Natural killer cell treated with Interleukin-12 subunit alpha and Interleukin-12 subunit beta and Interleukin-15 and Interleukin-18, amount 100 ng/mL, for 72 hours (primary cell): ENCODE results near the gene DEPDC5. TPM values are rescaled to one million over a fixed set of nuclear protein-coding genes. Genes with fewer than 3 reads are reported as not detected.
A peak's percentile ranks its signal among the peaks of the same experiment; 100 is the strongest.
"Not testable (repeated sequence)": the region's sequence is repeated elsewhere in the genome, so short reads cannot be mapped to it uniquely, and the experiment has no call there.

Experiments
- ATAC-seq, 2 donors: fragments of 150-1000 bp; cut with Tn5 transposase in 1 of 2; sonication (Bioruptor Pico), chemical (Tn5 transposase) in 1 of 2; 2 replicates each; pipeline ENCODE4 v1.10.0; 2021
- DNase-seq: peaks from one replicate; pipeline ENCODE4 v3.0.0; 2022; ENCODE audit warnings: low spot score
- H3K27ac Mint-ChIP-seq, 2 donors: 1 replicate in 1 of 2; 2 replicates in 1 of 2; pipeline ENCODE4 v1.8.0; 2022; ENCODE audit warnings: mixed read lengths in 2 of 2, mild to moderate bottlenecking in 1 of 2, moderate library complexity in 1 of 2
- H3K27me3 Mint-ChIP-seq, 2 donors: 1 replicate in 1 of 2; 2 replicates in 1 of 2; pipeline ENCODE4 v1.8.0; 2022; ENCODE audit warnings: mixed read lengths in 2 of 2
- H3K36me3 Mint-ChIP-seq: one replicate; pipeline ENCODE4 v1.8.0; 2022; ENCODE audit warnings: mixed read lengths
- H3K4me1 Mint-ChIP-seq, 2 donors: 1 replicate in 1 of 2; 2 replicates in 1 of 2; pipeline ENCODE4 v1.8.0; 2022; ENCODE audit warnings: low read depth in 2 of 2, mixed read lengths in 2 of 2, mild to moderate bottlenecking in 1 of 2
- H3K4me3 Mint-ChIP-seq: one replicate; pipeline ENCODE4 v1.8.0; 2022; ENCODE audit warnings: mixed read lengths
- H3K9me3 Mint-ChIP-seq: 2 replicates; pipeline ENCODE4 v1.8.0; 2022; ENCODE audit warnings: mixed read lengths
- total RNA-seq, 2 donors: library from RNA; stranded (reverse); gene quantifications; one replicate each; pipeline ENCODE4 v1.2.3, GENCODE V29; 2022

Gene DEPDC5
- total RNA-seq, 2 donors from 2014 or later, result 33.8 to 69.3 TPM

- Mint-ChIP-seq H3K4me1 (no peaks in the 10 kb centered on the region), H3K9me3 (no peaks in the 10 kb centered on the region), H3K4me3 (no peak overlapping the region), H3K27ac (no peak overlapping the region), H3K36me3 (peaks cover 6% of the 10 kb centered on the region), H3K27me3 (no peaks in the 10 kb centered on the region)
- no peak for DNase-seq
- no peak for ATAC-seq
Measured at GRCh38 chr22:31812977-31813605, 59.3 kb downstream of the DEPDC5 start.

DNA sequence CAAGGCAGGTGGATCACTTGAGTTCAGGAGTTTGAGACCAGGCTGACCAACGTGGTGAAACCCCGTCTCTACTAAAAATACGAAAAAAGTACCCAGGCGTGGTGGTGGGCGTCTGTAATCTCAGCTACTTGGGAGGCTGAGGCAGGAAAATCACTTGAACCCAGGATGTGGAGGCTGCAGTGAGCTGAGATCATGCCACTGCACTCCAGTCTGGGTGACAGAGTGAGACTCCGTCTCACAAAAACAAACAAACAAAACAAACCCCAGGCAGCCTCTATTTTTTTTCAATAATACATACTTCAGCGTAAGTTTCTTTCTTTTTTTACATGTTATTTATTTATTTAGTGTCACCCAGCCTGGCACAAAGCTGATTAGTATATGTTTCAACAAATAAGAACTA, 60.1 kb downstream of the DEPDC5 start:
- not testable (repeated sequence) for ATAC-seq, H3K27me3 Mint-ChIP-seq, DNase-seq, H3K4me3 Mint-ChIP-seq, H3K27ac Mint-ChIP-seq, H3K4me1 Mint-ChIP-seq, H3K9me3 Mint-ChIP-seq
- H3K36me3 Mint-ChIP-seq, result peaks cover 14% of the 10 kb centered on the region

DNA sequence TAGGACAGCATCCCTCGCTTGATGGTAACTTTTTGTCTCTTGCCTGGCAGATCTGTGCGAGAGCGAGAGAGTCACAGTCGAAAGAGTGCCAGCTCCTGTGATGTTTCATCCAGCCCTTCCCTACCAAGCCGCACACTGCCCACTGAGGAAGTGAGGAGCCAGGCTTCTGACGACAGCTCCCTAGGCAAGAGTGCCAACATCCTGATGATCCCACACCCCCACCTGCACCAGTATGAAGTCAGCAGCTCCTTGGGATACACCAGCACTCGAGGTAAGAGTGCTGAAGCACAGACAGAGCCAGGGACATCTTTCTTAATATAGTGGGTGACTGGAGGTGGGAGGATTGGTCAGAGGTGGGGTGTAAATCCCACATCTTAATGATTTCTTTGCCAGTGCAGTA, 61.1 kb downstream of the DEPDC5 start:
- H3K36me3 Mint-ChIP-seq, result peaks cover 20% of the 10 kb centered on the region

DNA sequence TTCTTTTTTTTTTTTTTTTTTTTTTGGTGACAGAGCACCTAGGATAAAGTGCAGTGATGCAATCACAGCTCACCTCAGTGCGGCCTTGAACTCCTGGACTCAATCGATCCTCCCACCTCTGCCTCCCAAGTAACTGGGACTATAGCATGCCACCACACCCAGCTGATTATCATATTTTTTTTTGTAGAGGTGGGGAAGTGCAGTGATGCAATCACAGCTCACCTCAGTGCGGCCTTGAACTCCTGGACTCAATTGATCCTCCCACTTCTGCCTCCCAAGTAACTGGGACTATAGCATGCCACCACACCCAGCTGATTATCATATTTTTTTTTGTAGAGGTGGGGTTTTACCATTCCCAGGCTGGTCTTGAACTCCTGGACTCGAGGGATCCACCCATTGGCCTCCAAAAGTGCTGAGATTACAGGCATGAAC, 61.6 kb downstream of the DEPDC5 start:
- not testable (repeated sequence) for ATAC-seq, H3K27me3 Mint-ChIP-seq, H3K4me1 Mint-ChIP-seq, H3K27ac Mint-ChIP-seq, H3K4me3 Mint-ChIP-seq, H3K9me3 Mint-ChIP-seq, DNase-seq
- peaks cover 21% of the 10 kb centered on the region for H3K36me3 Mint-ChIP-seq

More for the DNA sequence above, 61.1 kb downstream of the DEPDC5 start:
- ATAC-seq (no peak), DNase-seq (no peak)
- Mint-ChIP-seq H3K4me1 (peaks cover 0 to 8% of the 10 kb centered on the region in 2 donors), H3K27ac (no peak overlapping the region), H3K27me3 (no peaks in the 10 kb centered on the region), H3K9me3 (no peaks in the 10 kb centered on the region), H3K4me3 (no peak overlapping the region)

DNA sequence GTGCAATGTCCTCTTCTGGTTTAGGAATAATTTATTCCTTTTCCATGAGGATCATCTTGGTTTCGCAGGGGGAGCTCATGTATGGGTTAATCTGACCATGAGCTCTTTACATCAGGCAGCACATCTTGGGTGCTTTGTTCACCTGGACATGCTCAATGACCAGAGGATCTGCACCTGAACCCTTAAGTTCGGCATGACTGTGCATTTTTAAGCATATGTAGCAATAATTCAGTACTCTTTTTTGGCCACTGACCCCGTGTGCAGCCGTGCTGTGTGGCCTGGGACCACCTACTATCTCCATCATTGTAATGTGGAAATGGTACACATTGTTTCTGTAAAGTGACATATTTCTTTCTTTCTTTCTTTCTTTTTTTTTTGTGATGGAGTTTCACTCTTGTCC, 62.9 kb downstream of the DEPDC5 start:
- Mint-ChIP-seq H3K36me3 (peaks cover 29% of the 10 kb centered on the region), H3K4me3 (no peak overlapping the region)

DNA sequence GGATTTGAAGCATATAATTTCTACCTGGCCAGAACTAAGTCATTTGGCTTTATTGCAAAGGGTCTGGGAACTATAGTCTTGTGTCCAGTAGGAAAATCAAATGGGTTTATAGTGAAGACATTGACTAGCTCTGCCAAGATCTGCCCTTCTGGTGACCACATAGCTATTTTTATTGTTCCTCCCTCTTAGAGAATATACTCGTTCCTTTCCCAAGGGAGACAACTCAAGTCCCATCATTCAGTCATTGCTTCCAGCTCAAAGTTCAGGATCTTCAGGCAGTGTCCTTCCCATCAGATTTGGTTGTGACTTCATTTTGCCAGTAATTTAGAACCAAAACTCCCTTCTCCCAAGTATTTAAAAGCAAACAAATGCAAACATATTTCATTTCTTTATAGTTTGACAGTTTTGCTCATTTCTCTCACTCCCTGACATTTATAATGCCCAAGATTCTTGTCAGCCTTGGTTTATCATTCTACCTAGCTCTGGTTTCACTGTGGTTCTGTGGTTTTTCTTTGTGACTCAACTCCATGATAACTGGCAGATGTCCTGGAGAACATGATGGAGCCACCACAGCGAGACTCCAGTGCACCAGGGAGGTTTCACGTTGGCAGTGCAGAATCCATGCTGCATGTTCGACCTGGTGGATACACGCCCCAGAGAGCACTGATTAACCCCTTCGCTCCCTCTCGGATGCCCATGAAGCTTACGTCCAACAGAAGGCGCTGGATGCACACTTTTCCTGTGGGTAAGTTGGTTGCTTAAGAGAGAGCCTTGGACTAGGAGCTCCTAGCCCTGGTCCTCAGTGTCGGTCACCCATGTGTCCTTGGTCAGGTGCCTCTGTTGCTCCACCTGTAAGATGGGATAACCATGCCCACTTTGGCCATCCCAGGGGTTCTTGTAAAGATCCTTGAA, 64.9 kb downstream of the DEPDC5 start:
- DNase-seq (no peak), ATAC-seq (no peak)
- peaks cover 0 to 8% of the 10 kb centered on the region in 2 donors for H3K4me1 Mint-ChIP-seq
- no peak overlapping the region for H3K27ac Mint-ChIP-seq
- no peak overlapping the region for H3K4me3 Mint-ChIP-seq
- no peaks in the 10 kb centered on the region for H3K27me3 Mint-ChIP-seq
- peaks cover 34% of the 10 kb centered on the region for H3K36me3 Mint-ChIP-seq
- H3K9me3 Mint-ChIP-seq, result no peaks in the 10 kb centered on the region

More for the DNA sequence above, 62.9 kb downstream of the DEPDC5 start:
- peaks cover 0 to 8% of the 10 kb centered on the region in 2 donors for H3K4me1 Mint-ChIP-seq
- DNase-seq (no peak), ATAC-seq (no peak)
- H3K27me3 Mint-ChIP-seq, result no peaks in the 10 kb centered on the region
- H3K27ac Mint-ChIP-seq, result no peak overlapping the region
- no peaks in the 10 kb centered on the region for H3K9me3 Mint-ChIP-seq

GRCh38 chr22:31820655-31821054, 66.8 kb downstream of the DEPDC5 start:
- Mint-ChIP-seq H3K4me1 (peaks cover 0 to 8% of the 10 kb centered on the region in 2 donors), H3K36me3 (peaks cover 32% of the 10 kb centered on the region), H3K9me3 (no peaks in the 10 kb centered on the region), H3K4me3 (no peak overlapping the region), H3K27me3 (no peaks in the 10 kb centered on the region), H3K27ac (no peak overlapping the region)
- DNase-seq (no peak), ATAC-seq (no peak)

- no peaks in the 10 kb centered on the region for H3K9me3 Mint-ChIP-seq
- peaks cover 28% of the 10 kb centered on the region for H3K36me3 Mint-ChIP-seq
- ATAC-seq (no peak), DNase-seq (no peak)
- peaks cover 0 to 8% of the 10 kb centered on the region in 2 donors for H3K4me1 Mint-ChIP-seq
- H3K4me3 Mint-ChIP-seq, result no peak overlapping the region
- no peaks in the 10 kb centered on the region for H3K27me3 Mint-ChIP-seq
- H3K27ac Mint-ChIP-seq, result no peak overlapping the region
Measured at GRCh38 chr22:31821572-31821971, 67.8 kb downstream of the DEPDC5 start.

DNA sequence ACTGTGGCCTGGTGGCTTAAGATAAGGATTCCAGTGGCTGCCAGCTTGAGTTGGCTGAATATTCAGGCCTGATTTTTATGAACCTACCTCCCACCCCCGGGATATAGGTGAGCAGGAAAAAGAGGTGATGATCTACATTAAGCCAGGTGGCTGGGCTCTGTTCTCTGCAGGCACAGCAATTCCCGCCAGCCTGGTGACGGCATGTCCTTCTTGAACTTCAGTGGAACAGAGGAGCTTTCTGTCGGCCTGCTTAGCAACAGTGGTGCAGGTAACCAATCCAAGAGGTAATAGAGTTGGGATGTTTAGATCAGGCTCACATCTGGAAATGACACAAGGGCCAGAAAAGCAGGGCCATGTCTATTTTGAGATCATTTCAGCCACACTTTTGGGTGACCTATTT, 68.7 kb downstream of the DEPDC5 start:
- H3K4me1 Mint-ChIP-seq, result peaks cover under 1 to 8% of the 10 kb centered on the region in 2 donors
- no peak overlapping the region for H3K27ac Mint-ChIP-seq
- no peaks in the 10 kb centered on the region for H3K27me3 Mint-ChIP-seq
- no peak for ATAC-seq
- H3K9me3 Mint-ChIP-seq, result no peaks in the 10 kb centered on the region
- no peak overlapping the region for H3K4me3 Mint-ChIP-seq
- DNase-seq, result no peak
- H3K36me3 Mint-ChIP-seq, result peaks cover 30% of the 10 kb centered on the region

- peaks cover 27% of the 10 kb centered on the region for H3K36me3 Mint-ChIP-seq
- H3K27ac Mint-ChIP-seq, result no peak overlapping the region
- no peak for DNase-seq
- no peaks in the 10 kb centered on the region for H3K9me3 Mint-ChIP-seq
- no peak overlapping the region for H3K4me3 Mint-ChIP-seq
- H3K4me1 Mint-ChIP-seq, result peaks cover 15 to 17% of the 10 kb centered on the region in 2 donors
- no peaks in the 10 kb centered on the region for H3K27me3 Mint-ChIP-seq
- ATAC-seq, result no peak
Measured at GRCh38 chr22:31825513-31825912, 71.7 kb downstream of the DEPDC5 start.

DNA sequence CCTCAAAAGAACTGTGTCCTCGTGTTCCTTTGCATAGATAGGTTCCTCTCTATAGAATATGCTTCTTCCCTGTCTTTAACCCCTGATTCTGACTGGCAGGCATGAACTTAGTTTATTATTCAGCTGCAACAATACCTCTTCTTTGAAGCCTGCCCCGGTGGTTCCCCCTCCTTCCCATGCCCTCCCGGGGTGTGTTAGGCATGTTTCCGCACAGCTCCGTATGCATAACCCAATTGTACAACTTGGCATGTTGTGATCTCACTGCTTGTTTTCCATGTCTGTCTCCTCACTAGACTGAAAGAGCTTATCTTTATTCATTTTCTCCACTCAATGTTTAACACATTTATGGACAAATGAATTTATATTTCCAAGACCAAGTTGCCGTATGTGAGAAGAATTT, 72.6 kb downstream of the DEPDC5 start:
- DNase-seq (no peak), ATAC-seq (no peak)
- Mint-ChIP-seq H3K36me3 (peaks cover 21% of the 10 kb centered on the region), H3K4me3 (no peak overlapping the region), H3K4me1 (peaks cover 15 to 19% of the 10 kb centered on the region in 2 donors), H3K9me3 (no peaks in the 10 kb centered on the region), H3K27me3 (no peaks in the 10 kb centered on the region), H3K27ac (no peak overlapping the region)

DNA sequence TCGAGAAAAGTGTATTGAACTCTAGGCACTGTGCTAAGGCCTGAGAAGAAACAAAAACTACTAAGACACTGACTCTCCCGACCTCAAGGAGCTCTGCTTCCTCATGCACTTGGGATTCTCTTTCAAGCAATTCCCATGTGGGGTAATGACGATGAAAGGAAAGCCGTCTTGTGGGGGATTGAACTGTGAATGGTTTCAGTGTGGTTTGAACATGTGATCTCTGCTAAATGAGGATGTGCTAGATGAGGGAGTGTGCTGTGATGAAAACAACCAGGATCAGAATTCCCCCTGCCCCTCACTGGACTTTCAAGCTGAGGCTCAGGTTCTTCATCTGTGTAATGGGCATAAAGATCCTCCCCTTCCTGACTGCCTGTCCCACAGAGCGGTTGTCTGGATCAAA, 74.9 kb downstream of the DEPDC5 start:
- peaks cover 15 to 19% of the 10 kb centered on the region in 2 donors for H3K4me1 Mint-ChIP-seq
- peak overlapping the region; percentile 73 for H3K4me3 Mint-ChIP-seq
- H3K9me3 Mint-ChIP-seq, result no peaks in the 10 kb centered on the region
- no peak for DNase-seq
- ATAC-seq, result no peak
- H3K27ac Mint-ChIP-seq, result no peak overlapping the region
- H3K27me3 Mint-ChIP-seq, result no peaks in the 10 kb centered on the region
- peaks cover 23% of the 10 kb centered on the region for H3K36me3 Mint-ChIP-seq

DNA sequence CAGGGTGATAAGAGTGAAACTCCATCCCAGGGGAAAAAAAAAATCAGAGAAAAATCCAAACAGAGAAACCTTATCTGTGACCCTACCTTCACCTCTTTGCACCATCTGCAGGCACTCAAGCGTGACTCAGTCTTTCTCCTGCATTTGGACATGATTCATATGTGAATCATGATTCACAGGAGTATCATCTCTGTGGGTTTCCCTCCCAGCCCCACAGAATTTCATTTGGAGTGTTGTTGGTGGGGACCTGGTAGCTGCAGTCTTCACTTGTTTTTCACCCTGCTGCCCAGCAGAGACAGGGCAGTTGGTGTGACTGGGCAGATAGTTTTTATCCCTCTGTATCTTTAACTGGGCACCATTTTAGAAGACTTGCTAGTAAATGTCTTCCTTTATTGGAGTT, 75.7 kb downstream of the DEPDC5 start:
- Mint-ChIP-seq H3K27me3 (no peaks in the 10 kb centered on the region), H3K27ac (peak overlapping the region in 1 of 2 donors; percentile 62), H3K4me3 (peak overlapping the region; percentile 73), H3K36me3 (peaks cover 24% of the 10 kb centered on the region), H3K4me1 (peaks cover 15 to 19% of the 10 kb centered on the region in 2 donors), H3K9me3 (no peaks in the 10 kb centered on the region)
- ATAC-seq (peak; percentile 81 to 94), DNase-seq (no peak)

DNA sequence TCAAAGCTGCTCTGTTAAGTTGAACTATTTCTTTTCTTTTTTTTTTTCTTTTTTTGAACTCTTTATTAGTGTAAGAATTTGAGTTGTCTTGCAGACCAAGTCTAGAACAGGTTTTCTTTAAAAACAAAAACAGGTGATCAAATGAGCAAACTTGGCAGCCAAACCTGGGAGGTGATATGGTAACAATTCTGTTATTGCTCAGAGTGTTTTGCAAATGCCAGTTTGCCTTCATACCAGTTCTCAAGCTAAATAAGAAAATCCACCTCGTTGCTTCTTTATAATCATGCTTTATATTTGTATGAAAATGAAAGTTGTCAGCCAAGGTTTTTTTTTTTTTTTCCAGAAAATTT, 76.9 kb downstream of the DEPDC5 start:
- Mint-ChIP-seq H3K27ac (peak overlapping the region; percentile 5 to 62), H3K9me3 (no peaks in the 10 kb centered on the region), H3K4me3 (peak overlapping the region; percentile 73), H3K36me3 (peaks cover 24% of the 10 kb centered on the region), H3K4me1 (peaks cover 18 to 19% of the 10 kb centered on the region in 2 donors), H3K27me3 (no peaks in the 10 kb centered on the region)
- DNase-seq (no peak), ATAC-seq (no peak)
